CD14-positive monocyte (primary cell): ENCODE results near the gene EDNRA. TPM values are rescaled to one million over a fixed set of nuclear protein-coding genes. Genes with fewer than 3 reads are reported as not detected.

ENCODE experiments used
- DNase-seq, 3 donors: peaks; one replicate each; pipeline ENCODE4 v3.0.0-alpha.2; 2011 to 2022
- H2AFZ ChIP-seq: 2 replicates; pipeline ENCODE4 v1.6.0; 2012; ENCODE audit warnings: mild to moderate bottlenecking, low read depth, low read length, inconsistent platforms; ENCODE audit not compliant: insufficient read depth, poor library complexity, severe bottlenecking
- H3K27ac ChIP-seq, 2 donors: 1 replicate in 1 of 2; 2 replicates in 1 of 2; pipeline ENCODE4 v1.5.1; 2012 to 2013; ENCODE audit warnings: low read length in 2 of 2, control low read depth in 1 of 2, inconsistent platforms in 1 of 2, low read depth in 1 of 2, mild to moderate bottlenecking in 1 of 2
- H3K27me3 ChIP-seq, 2 donors: one replicate each; pipeline versions ENCODE4 v1.6.0 to v1.6.1; 2011 to 2013; ENCODE audit warnings: low read length in 2 of 2; ENCODE audit not compliant: control insufficient read depth in 2 of 2, insufficient read depth in 2 of 2
- H3K36me3 ChIP-seq, 2 donors: replicated peaks in 1 of 2; 1 replicate in 1 of 2; 2 replicates in 1 of 2; pipeline versions ENCODE4 v1.5.1 to v1.6.1; 2012 to 2013; ENCODE audit warnings: low read length in 2 of 2, control low read depth in 1 of 2, inconsistent platforms in 1 of 2, mild to moderate bottlenecking in 1 of 2; ENCODE audit not compliant: insufficient read depth in 2 of 2, control insufficient read depth in 1 of 2
- H3K4me1 ChIP-seq, 2 donors: 1 replicate in 1 of 2; 2 replicates in 1 of 2; pipeline versions ENCODE4 v1.5.1 to v1.6.1; 2012 to 2013; ENCODE audit warnings: low read length in 2 of 2, control low read depth in 1 of 2, inconsistent platforms in 1 of 2, mild to moderate bottlenecking in 1 of 2, moderate library complexity in 1 of 2; ENCODE audit not compliant: insufficient read depth in 2 of 2, control insufficient read depth in 1 of 2
- H3K4me2 ChIP-seq: replicated peaks from 2 replicates; pipeline ENCODE3; 2012; ENCODE audit warnings: low read length, moderate library complexity, mild to moderate bottlenecking; ENCODE audit not compliant: poor library complexity, severe bottlenecking; ENCODE audit errors: extremely low read depth
- H3K4me3 ChIP-seq, 3 experiments: fragments of 200-600 bp in 1 of 3; sonication (generic) in 1 of 3; replicated peaks in 1 of 3; 1 replicate in 2 of 3; 2 replicates in 1 of 3; pipeline ENCODE4 v1.5.1; 2011 to 2013; ENCODE audit warnings: low read length in 3 of 3, mild to moderate bottlenecking in 3 of 3, control low read depth in 2 of 3, low read depth in 2 of 3, inconsistent platforms in 1 of 3, moderate library complexity in 1 of 3
- H3K79me2 ChIP-seq: 2 replicates; pipeline ENCODE4 v1.6.0; 2012; ENCODE audit warnings: mild to moderate bottlenecking, control low read depth, inconsistent platforms, low read length, moderate library complexity; ENCODE audit not compliant: insufficient read depth
- H3K9ac ChIP-seq: 2 replicates; pipeline ENCODE4 v1.6.0; 2017; ENCODE audit warnings: low read length, mild to moderate bottlenecking; ENCODE audit not compliant: insufficient read depth, poor library complexity, severe bottlenecking
- H3K9me3 ChIP-seq, 2 donors: replicated peaks in 1 of 2; 1 replicate in 1 of 2; 2 replicates in 1 of 2; pipeline versions ENCODE4 v1.5.1 to v1.6.1; 2012 to 2013; ENCODE audit warnings: low read length in 2 of 2, control low read depth in 1 of 2; ENCODE audit not compliant: control insufficient read depth in 1 of 2, insufficient read depth in 1 of 2
- H4K20me1 ChIP-seq: 2 replicates; pipeline ENCODE4 v1.6.0; 2012; ENCODE audit warnings: mild to moderate bottlenecking, low read length, control low read depth, moderate library complexity; ENCODE audit not compliant: insufficient read depth
- H3K27ac Mint-ChIP-seq, 7 donors: one replicate each; pipeline ENCODE4 v1.8.0; 2020; ENCODE audit warnings: mild to moderate bottlenecking in 7 of 7, mixed read lengths in 7 of 7, moderate library complexity in 6 of 7, inconsistent platforms in 2 of 7
- H3K27me3 Mint-ChIP-seq, 3 donors: one replicate each; pipeline ENCODE4 v1.8.0; 2021 to 2022; ENCODE audit warnings: low read depth in 3 of 3, mild to moderate bottlenecking in 3 of 3, mixed read lengths in 3 of 3, moderate library complexity in 3 of 3, inconsistent platforms in 1 of 3
- H3K36me3 Mint-ChIP-seq, 2 donors: one replicate each; pipeline ENCODE4 v1.8.0; 2020; ENCODE audit warnings: mixed read lengths in 2 of 2, inconsistent platforms in 1 of 2, mild to moderate bottlenecking in 1 of 2
- H3K4me1 Mint-ChIP-seq: one replicate; pipeline ENCODE4 v1.8.0; 2020; ENCODE audit warnings: mild to moderate bottlenecking, mixed read lengths
- H3K4me3 Mint-ChIP-seq, 2 donors: one replicate each; pipeline ENCODE4 v1.8.0; 2020; ENCODE audit warnings: mild to moderate bottlenecking in 2 of 2, mixed read lengths in 2 of 2, moderate library complexity in 1 of 2
- H3K9me3 Mint-ChIP-seq, 7 donors: one replicate each; pipeline ENCODE4 v1.8.0; 2020 to 2022; ENCODE audit warnings: mixed read lengths in 7 of 7, mild to moderate bottlenecking in 6 of 7, moderate library complexity in 6 of 7, inconsistent platforms in 2 of 7
- CTCF ChIP-seq: fragments of 200-600 bp; IDR thresholded peaks from one replicate; pipeline ENCODE4 v1.8.0; 2022; ENCODE audit warnings: antibody characterized with exemption, mild to moderate bottlenecking
- WGBS: methylation state at CpG from one replicate; pipeline ENCODE4 v1.1.5; 2013; ENCODE audit warnings: missing lambda C conversion rate; ENCODE audit not compliant: insufficient coverage; 5-methylcytosine and 5-hydroxymethylcytosine counted together
- intact Hi-C, 2 donors: fragments of 100-400 bp; cut with micrococcal nuclease; formaldehyde crosslinking; loops; one replicate each; pipeline versions ENCODE4 v1.15.0 to v1.15.1; 2023
- polyA plus RNA-seq, 3 donors: library from polyadenylated mRNA; depleted of rRNA in 1 of 3; unstranded in 2 of 3; stranded (reverse) in 1 of 3; fragments of 300-500 nt in 2 of 3; fragments of >200 nt in 1 of 3; fragmentation: Illumina TruSeq in 2 of 3; gene quantifications; 1 replicate in 2 of 3; 2 replicates in 1 of 3; pipeline ENCODE4 v1.2.3, GENCODE V29; 2012 to 2021

The EDNRA gene
- polyA plus RNA-seq, 3 donors = not detected

- H3K4me1 Mint-ChIP-seq = no peaks in the 10 kb centered on the region
- no peaks in the 10 kb centered on the region for H3K79me2 ChIP-seq
- no peak for TF ChIP-seq CTCF
- no peak overlapping the region for H3K4me2 ChIP-seq
- no peak overlapping the region for H3K9ac ChIP-seq
- no peaks in the 10 kb centered on the region for H3K36me3 ChIP-seq
- H3K36me3 Mint-ChIP-seq = no peaks in the 10 kb centered on the region
- H3K27me3 Mint-ChIP-seq = peaks cover 0 to 3% (median 2%) of the 10 kb centered on the region in 3 donors
- H3K9me3 Mint-ChIP-seq = peaks cover 0 to 5% (median 0%) of the 10 kb centered on the region in 7 donors
- no peaks in the 10 kb centered on the region for H3K4me1 ChIP-seq
- H3K27ac ChIP-seq = no peak overlapping the region
- DNase-seq = no peak
- H4K20me1 ChIP-seq = no peaks in the 10 kb centered on the region
- intact Hi-C loops = no loop called here
- H3K4me3 Mint-ChIP-seq = no peak overlapping the region
- no peak overlapping the region for H2AFZ ChIP-seq
- no peak overlapping the region for H3K4me3 ChIP-seq
- no peaks in the 10 kb centered on the region for H3K27me3 ChIP-seq
- WGBS = no CpG with 5 or more reads among the region's 6 CpGs
- no peak overlapping the region for H3K27ac Mint-ChIP-seq
- no peaks in the 10 kb centered on the region for H3K9me3 ChIP-seq
Measured at GRCh38 chr4:147492761-147493160, 11.9 kb downstream of the EDNRA start.

- no peak overlapping the region for H3K4me2 ChIP-seq
- no peaks in the 10 kb centered on the region for H3K36me3 Mint-ChIP-seq
- no peak overlapping the region for H3K4me3 Mint-ChIP-seq
- WGBS = no CpG with 5 or more reads among the region's 1 CpG
- H3K27ac Mint-ChIP-seq = no peak overlapping the region
- H3K9me3 Mint-ChIP-seq = peaks cover 0 to 5% (median 0%) of the 10 kb centered on the region in 7 donors
- DNase-seq = no peak
- no peaks in the 10 kb centered on the region for H3K79me2 ChIP-seq
- H3K27ac ChIP-seq = no peak overlapping the region
- no peak overlapping the region for H3K9ac ChIP-seq
- peaks cover 0 to 3% (median 2%) of the 10 kb centered on the region in 3 donors for H3K27me3 Mint-ChIP-seq
- H2AFZ ChIP-seq = no peak overlapping the region
- no peaks in the 10 kb centered on the region for H3K9me3 ChIP-seq
- no peaks in the 10 kb centered on the region for H3K27me3 ChIP-seq
- H3K4me1 Mint-ChIP-seq = no peaks in the 10 kb centered on the region
- H4K20me1 ChIP-seq = no peaks in the 10 kb centered on the region
- no peaks in the 10 kb centered on the region for H3K36me3 ChIP-seq
- no peaks in the 10 kb centered on the region for H3K4me1 ChIP-seq
- intact Hi-C loops = no loop called here
- H3K4me3 ChIP-seq = no peak overlapping the region
- TF ChIP-seq CTCF = no peak
Measured at GRCh38 chr4:147493307-147493706, 12.4 kb downstream of the EDNRA start.
